ENCODE results near the gene C10orf105. TPM values are rescaled to one million over a fixed set of nuclear protein-coding genes. Genes with fewer than 3 reads are reported as not detected.

The C10orf105 gene
- total and polyA plus RNA-seq, 2 of the 8 experiments (the other 6 are each of a cell fraction or from before 2014, with no cell fraction given) = 0.71 to 0.73 TPM

GRCh38 chr10:71696628-71697326, 22.8 kb downstream of the C10orf105 start:
- peak overlapping the region; percentile 49; the same call in 1 of the 2 replicates for H2BK15ac ChIP-seq (ENCODE audit: low read length)
- H3K36me3 ChIP-seq (ENCODE audit: control insufficient read depth in 2 of 4, insufficient read depth in 4 of 4, low read length in 3 of 4) = no peaks in the 10 kb centered on the region
- no peaks in the 10 kb centered on the region for H3K23me2 ChIP-seq (ENCODE audit: low read depth, low read length)
- H2AK5ac ChIP-seq (ENCODE audit: low read depth, low read length) = no peak overlapping the region
- H4K5ac ChIP-seq (ENCODE audit: insufficient read length, low read depth, low read length) = no peak overlapping the region
- H3K4me3 ChIP-seq (ENCODE audit: extremely low read depth in 1 of 4, insufficient read depth in 2 of 4, low read depth in 3 of 4, low read length in 4 of 4) = no peak overlapping the region
- H3K27ac ChIP-seq (ENCODE audit: low read depth, low read length) = no peak overlapping the region
- DNase-seq (ENCODE audit: low read depth in 1 of 2, low spot score in 2 of 2) (peak; percentile 41 to 95), FAIRE-seq (peak; percentile 28)
- H3K79me1 ChIP-seq (ENCODE audit: low read depth, low read length) = no peaks in the 10 kb centered on the region
- no peak overlapping the region for H4K91ac ChIP-seq (replicated peaks; ENCODE audit: insufficient read length, low read length)
- 0 out of 2 replicates have a peak overlapping the region, but pooled peaks have one; percentile 8 for H4K8ac ChIP-seq (ENCODE audit: extremely low read depth, insufficient read depth, low read length)
- H2BK5ac ChIP-seq (ENCODE audit: low read depth, low read length) = no peak overlapping the region
- H3K9ac ChIP-seq (replicated peaks in 1 of 4; ENCODE audit: extremely low read depth in 1 of 4, low read depth in 3 of 4, low read length in 3 of 4) = no peak overlapping the region
- no peak overlapping the region for H2BK120ac ChIP-seq (replicated peaks; ENCODE audit: low read depth, low read length)
- H4K20me1 ChIP-seq (replicated peaks in 1 of 2; ENCODE audit: control insufficient read depth in 1 of 2, insufficient read depth in 2 of 2, low read length in 2 of 2) = no peaks in the 10 kb centered on the region
- H3K4ac ChIP-seq (replicated peaks; ENCODE audit: insufficient read length, low read depth, low read length) = no peak overlapping the region
- H2AFZ ChIP-seq (ENCODE audit: low read length) = no peak overlapping the region
- H3K27me3 ChIP-seq (replicated peaks in 1 of 4; ENCODE audit: control insufficient read depth in 3 of 4, extremely low read depth in 1 of 4, insufficient read depth in 3 of 4, low read length in 3 of 4) = no peaks in the 10 kb centered on the region
- CTCF ChIA-PET (ENCODE audit: partially characterized antibody) = interaction anchor here (0.6 to 11.1 kb wide), 80 partner anchors 10 to 413 kb away, joined by 3 to 169 read pairs (median 5); partner anchors contain the start of genes C10orf105, CDH23, SLC29A3 and VSIR
- H3K4me1 ChIP-seq (replicated peaks in 1 of 4; ENCODE audit: control insufficient read depth in 3 of 4, insufficient read depth in 4 of 4, low read length in 3 of 4) = no peaks in the 10 kb centered on the region; a peak in 1 of 7 replicates
- H3K18ac ChIP-seq (ENCODE audit: extremely low read depth, low read length) = no peak overlapping the region
- 0 out of 4 replicates have a peak, but pooled peaks cover 0 to under 1% of the 10 kb centered on the region in 2 experiments for H3K9me3 ChIP-seq (ENCODE audit: insufficient read depth in 2 of 2, low read depth in 1 of 2, low read length in 1 of 2)
- no peak overlapping the region for H3K56ac ChIP-seq (replicated peaks; ENCODE audit: insufficient read length, low read depth, low read length)
- H3K79me2 ChIP-seq (ENCODE audit: control insufficient read depth in 1 of 2, insufficient read depth in 2 of 2, low read length in 2 of 2) = no peaks in the 10 kb centered on the region
- peak overlapping the region; percentile 43; the same call in 1 of the 2 replicates for H2BK20ac ChIP-seq (ENCODE audit: low read length)
- H2BK12ac ChIP-seq (ENCODE audit: low read depth, low read length) = no peak overlapping the region; the same call in 1 of the 2 replicates
- no peak overlapping the region for H3K4me2 ChIP-seq (ENCODE audit: insufficient read depth in 1 of 2, low read depth in 2 of 2, low read length in 2 of 2)
- H3K14ac ChIP-seq (ENCODE audit: insufficient read length) = no peak overlapping the region
- WGBS, 2 experiments (ENCODE audit: extremely low coverage in 1 of 2, insufficient coverage in 1 of 2, insufficient read length in 1 of 2, insufficient replicate concordance in 2 of 2, low coverage in 1 of 2, low lambda C conversion rate in 2 of 2, missing lambda C conversion rate in 1 of 2) = 51% methylated on average over 10 of the region's 10 CpGs; no CpG with 5 or more reads in 1 of the 2 experiments
- POLR2A ChIA-PET (ENCODE audit: partially characterized antibody) = interaction anchor here (0.6 to 1.9 kb wide), 6 partner anchors 10 to 378 kb away, joined by 3 to 5 read pairs (median 4); partner anchors contain the start of gene SLC29A3
- no peak overlapping the region for H3K23ac ChIP-seq (ENCODE audit: insufficient read length)
- TF ChIP-seq GABPA (IDR thresholded peaks at IDR 0.05; ENCODE audit: borderline replicate concordance, insufficient read depth, low read length) (peak; percentile 42; the same call in 1 of the 2 replicates), TEAD4 (IDR thresholded peaks at IDR 0.05; ENCODE audit: low read depth, low read length) (peak; percentile 60; the same call in 1 of the 2 replicates), SP4 (IDR thresholded peaks at IDR 0.05; ENCODE audit: low read length) (no peak), JUN (IDR thresholded peaks at IDR 0.05; ENCODE audit: low read depth, low read length) (no peak), POLR2AphosphoS5 (IDR thresholded peaks at IDR 0.05; ENCODE audit: low read depth, low read length) (no peak), PHF8 (conservative IDR thresholded peaks at IDR 0.05; ENCODE audit: low read depth, low read length) (no peak), TAF7 (optimal IDR thresholded peaks at IDR 0.05; ENCODE audit: borderline replicate concordance, low read depth, low read length) (no peak), BACH1 (IDR thresholded peaks at IDR 0.05; ENCODE audit: low read length) (0 out of 2 replicates have a peak, but pooled peaks have one; percentile 19), CREB1 (IDR thresholded peaks at IDR 0.05) (0 out of 2 replicates have a peak, but pooled peaks have one; percentile 27), SIX5 (IDR thresholded peaks at IDR 0.05; ENCODE audit: low read depth, low read length) (no peak), SIRT6 (IDR thresholded peaks at IDR 0.05; ENCODE audit: low read length) (no peak), RBBP5 (IDR thresholded peaks at IDR 0.05; ENCODE audit: borderline replicate concordance, low read depth, low read length) (no peak), SUZ12 (IDR thresholded peaks at IDR 0.05; ENCODE audit: low read length) (no peak)
